Right cardiac atrium (tissue), 5 donors: ENCODE measurements around the gene SH2D5. TPM values are rescaled to one million over a fixed set of nuclear protein-coding genes. Genes with fewer than 3 reads are reported as not detected.

ENCODE experiments used
- polyA plus RNA-seq: library from polyadenylated mRNA; stranded (reverse); fragments of 200-250 nt; gene quantifications from one replicate; pipeline ENCODE4 v1.2.3, GENCODE V29; 2013
- total RNA-seq, 4 donors: library from RNA; stranded (reverse); fragmentation: NEBNext Ultra II Directional; extraction: Animal tissue kit (Norgen Biotek cat#: 25700); gene quantifications; one replicate each; pipeline ENCODE4 v1.2.1, GENCODE V29; 2021
- donor health status: healthy with polysubstance abuse.
- donor health status: DM: no; HTN: yes; CAD: no.
- donor health status: DM: no; HTN: no; CAD: no.
- donor health status: DM: no; HTN: yes; CAD: no; lungs with severe emphysema.
- donor health status: DM: yes; HTN: yes; CAD: no.

SH2D5 gene
- total and polyA plus RNA-seq, 5 donors, result 0.11 to 0.45 (median 0.15) TPM; not detected in 1

Other genes starting within 250 kb of the SH2D5 start
- gene CAMK2N1, start 246.5 kb downstream of the SH2D5 start, total RNA-seq, result 10 to 100 TPM; 15.6 to 28.5 (median 15.8) TPM
- gene CAMK2N1, start 246.5 kb downstream of the SH2D5 start, polyA plus RNA-seq, result 16.0 TPM
- 10 to 100 TPM; 29.9 to 42.1 (median 38.7) TPM for gene MUL1, start 224.6 kb downstream of the SH2D5 start, total RNA-seq
- 22.1 TPM for gene MUL1, start 224.6 kb downstream of the SH2D5 start, polyA plus RNA-seq
- 1 to 10 TPM; 1.6 to 3.6 (median 2.7) TPM for gene FAM43B, start 180.1 kb downstream of the SH2D5 start, total RNA-seq
- gene FAM43B, start 180.1 kb downstream of the SH2D5 start, polyA plus RNA-seq, result 1.3 TPM
- gene CDA, start 143.6 kb downstream of the SH2D5 start, total RNA-seq, result 1 to 10 TPM; 2.2 to 3.6 (median 2.4) TPM
- gene CDA, start 143.6 kb downstream of the SH2D5 start, polyA plus RNA-seq, result 6.7 TPM
- 100 to 1,000 TPM; 143 to 161 (median 156) TPM for gene PINK1, start 99.2 kb downstream of the SH2D5 start, total RNA-seq
- 215 TPM for gene PINK1, start 99.2 kb downstream of the SH2D5 start, polyA plus RNA-seq
- gene DDOST, start 71.3 kb downstream of the SH2D5 start, total RNA-seq, result 100 to 1,000 TPM; 107 to 143 (median 124) TPM
- gene DDOST, start 71.3 kb downstream of the SH2D5 start, polyA plus RNA-seq, result 123 TPM
- 1 to 10 TPM; 2.0 to 4.8 (median 3.6) TPM for gene KIF17, start 14.7 kb downstream of the SH2D5 start, total RNA-seq
- 6.4 TPM for gene KIF17, start 14.7 kb downstream of the SH2D5 start, polyA plus RNA-seq
- 100 to 1,000 TPM; 134 to 147 (median 141) TPM for gene HP1BP3, start 54.6 kb upstream of the SH2D5 start, total RNA-seq
- gene HP1BP3, start 54.6 kb upstream of the SH2D5 start, polyA plus RNA-seq, result 58.1 TPM